GM18526 (cell line): ENCODE measurements around the gene VSTM2B.

Source experiments
- POLR2A ChIP-seq: IDR thresholded peaks from 3 replicates; pipeline ENCODE4 v1.6.1; 2011; ENCODE audit not compliant: insufficient read length; ENCODE audit errors: extremely low read depth

VSTM2B gene

GRCh38 chr19:29569038-29569911 is 43.5 kb downstream of the VSTM2B start:
- no peak for TF ChIP-seq POLR2A

- no peak for TF ChIP-seq POLR2A
Measured at GRCh38 chr19:29571181-29571580, 45.4 kb downstream of the VSTM2B start.

GRCh38 chr19:29573486-29573885 is 47.7 kb downstream of the VSTM2B start:
- TF ChIP-seq POLR2A: no peak

GRCh38 chr19:29574510-29574909 is 48.7 kb downstream of the VSTM2B start:
- no peak for TF ChIP-seq POLR2A

GRCh38 chr19:29576046-29576606 is 50.3 kb downstream of the VSTM2B start:
- TF ChIP-seq POLR2A: no peak

- TF ChIP-seq POLR2A: no peak
Measured at GRCh38 chr19:29576761-29577648, 51.2 kb downstream of the VSTM2B start.

- no peak for TF ChIP-seq POLR2A
Measured at GRCh38 chr19:29577649-29577963, 51.8 kb downstream of the VSTM2B start.

- TF ChIP-seq POLR2A: no peak
Measured at GRCh38 chr19:29578349-29578748, 52.6 kb downstream of the VSTM2B start.

- no peak for TF ChIP-seq POLR2A
Measured at GRCh38 chr19:29579308-29579910, 53.6 kb downstream of the VSTM2B start.

GRCh38 chr19:29581398-29581797 is 55.6 kb downstream of the VSTM2B start:
- TF ChIP-seq POLR2A: no peak

GRCh38 chr19:29583196-29583999 is 57.6 kb downstream of the VSTM2B start:
- TF ChIP-seq POLR2A: no peak

GRCh38 chr19:29586401-29586800 is 60.6 kb downstream of the VSTM2B start:
- TF ChIP-seq POLR2A: no peak

GRCh38 chr19:29587059-29587458 is 61.3 kb downstream of the VSTM2B start:
- no peak for TF ChIP-seq POLR2A

GRCh38 chr19:29587518-29587986 is 61.8 kb downstream of the VSTM2B start:
- TF ChIP-seq POLR2A: no peak
